CD4-positive, CD25-positive, alpha-beta regulatory T cell (primary cell): Measurements from ENCODE around the gene ADARB1. TPM values are rescaled to one million over a fixed set of nuclear protein-coding genes. Genes with fewer than 3 reads are reported as not detected.

ENCODE experiments used
- ATAC-seq, 2 donors: fragments of 150-1000 bp; cut with Tn5 transposase; one replicate each; pipeline ENCODE4 v1.10.0; 2021; ENCODE audit warnings: low read depth in 2 of 2, moderate number of reproducible peaks in 2 of 2, moderate library complexity in 1 of 2
- DNase-seq, 3 donors: peaks; one replicate each; pipeline versions ENCODE4 v3.0.0 to v3.0.0-alpha.2; 2012 to 2022; ENCODE audit warnings: mixed read lengths in 1 of 3
- H3K27ac ChIP-seq: one replicate; pipeline ENCODE4 v1.7.0; 2013; ENCODE audit warnings: mild to moderate bottlenecking, low read length; ENCODE audit not compliant: insufficient read depth, poor library complexity, severe bottlenecking
- H3K27me3 ChIP-seq: one replicate; pipeline ENCODE4 v1.7.0; 2013; ENCODE audit warnings: low read length; ENCODE audit not compliant: control insufficient read depth, insufficient read depth
- H3K36me3 ChIP-seq: one replicate; pipeline ENCODE4 v1.7.0; 2013; ENCODE audit warnings: mild to moderate bottlenecking, low read length, moderate library complexity; ENCODE audit not compliant: control insufficient read depth, insufficient read depth
- H3K4me1 ChIP-seq: 2 replicates; pipeline ENCODE4 v1.7.0; 2013; ENCODE audit warnings: mild to moderate bottlenecking, low read length; ENCODE audit not compliant: insufficient read depth, control insufficient read depth, poor library complexity, severe bottlenecking
- H3K4me3 ChIP-seq: one replicate; pipeline ENCODE4 v1.7.0; 2013; ENCODE audit warnings: low read depth, mild to moderate bottlenecking, low read length, moderate library complexity
- H3K9me3 ChIP-seq, 2 experiments: 1 replicate in 1 of 2; 2 replicates in 1 of 2; pipeline ENCODE4 v1.7.0; 2013; ENCODE audit warnings: low read length in 2 of 2, mild to moderate bottlenecking in 1 of 2, moderate library complexity in 1 of 2; ENCODE audit not compliant: control insufficient read depth in 2 of 2
- H3K27ac Mint-ChIP-seq, 3 donors: one replicate each; pipeline ENCODE4 v1.8.0; 2020 to 2022; ENCODE audit warnings: mild to moderate bottlenecking in 3 of 3, mixed read lengths in 3 of 3, moderate library complexity in 2 of 3
- H3K27me3 Mint-ChIP-seq: one replicate; pipeline ENCODE4 v1.8.0; 2022; ENCODE audit warnings: mild to moderate bottlenecking, mixed read lengths
- H3K36me3 Mint-ChIP-seq: one replicate; pipeline ENCODE4 v1.8.0; 2020; ENCODE audit warnings: mixed read lengths
- H3K4me1 Mint-ChIP-seq, 4 donors: one replicate each; pipeline ENCODE4 v1.8.0; 2020 to 2022; ENCODE audit warnings: mixed read lengths in 4 of 4, mild to moderate bottlenecking in 1 of 4
- H3K4me3 Mint-ChIP-seq, 4 donors: one replicate each; pipeline ENCODE4 v1.8.0; 2020 to 2022; ENCODE audit warnings: mild to moderate bottlenecking in 4 of 4, mixed read lengths in 4 of 4, moderate library complexity in 3 of 4
- H3K9me3 Mint-ChIP-seq, 7 donors: one replicate each; pipeline ENCODE4 v1.8.0; 2020 to 2022; ENCODE audit warnings: mixed read lengths in 7 of 7, mild to moderate bottlenecking in 3 of 7, moderate library complexity in 2 of 7
- polyA plus RNA-seq, 4 donors: library from polyadenylated mRNA; unstranded; fragments of 300-500 nt; fragmentation: Illumina TruSeq; gene quantifications; one replicate each; pipeline ENCODE4 v1.2.3, GENCODE V29; 2021
- total RNA-seq: library from RNA; stranded (reverse); gene quantifications from one replicate; pipeline ENCODE4 v1.2.3, GENCODE V29; 2022

ADARB1 gene
- total and polyA plus RNA-seq, 5 donors from 2014 or later, result 2.8 to 52.9 (median 5.6) TPM

DNA sequence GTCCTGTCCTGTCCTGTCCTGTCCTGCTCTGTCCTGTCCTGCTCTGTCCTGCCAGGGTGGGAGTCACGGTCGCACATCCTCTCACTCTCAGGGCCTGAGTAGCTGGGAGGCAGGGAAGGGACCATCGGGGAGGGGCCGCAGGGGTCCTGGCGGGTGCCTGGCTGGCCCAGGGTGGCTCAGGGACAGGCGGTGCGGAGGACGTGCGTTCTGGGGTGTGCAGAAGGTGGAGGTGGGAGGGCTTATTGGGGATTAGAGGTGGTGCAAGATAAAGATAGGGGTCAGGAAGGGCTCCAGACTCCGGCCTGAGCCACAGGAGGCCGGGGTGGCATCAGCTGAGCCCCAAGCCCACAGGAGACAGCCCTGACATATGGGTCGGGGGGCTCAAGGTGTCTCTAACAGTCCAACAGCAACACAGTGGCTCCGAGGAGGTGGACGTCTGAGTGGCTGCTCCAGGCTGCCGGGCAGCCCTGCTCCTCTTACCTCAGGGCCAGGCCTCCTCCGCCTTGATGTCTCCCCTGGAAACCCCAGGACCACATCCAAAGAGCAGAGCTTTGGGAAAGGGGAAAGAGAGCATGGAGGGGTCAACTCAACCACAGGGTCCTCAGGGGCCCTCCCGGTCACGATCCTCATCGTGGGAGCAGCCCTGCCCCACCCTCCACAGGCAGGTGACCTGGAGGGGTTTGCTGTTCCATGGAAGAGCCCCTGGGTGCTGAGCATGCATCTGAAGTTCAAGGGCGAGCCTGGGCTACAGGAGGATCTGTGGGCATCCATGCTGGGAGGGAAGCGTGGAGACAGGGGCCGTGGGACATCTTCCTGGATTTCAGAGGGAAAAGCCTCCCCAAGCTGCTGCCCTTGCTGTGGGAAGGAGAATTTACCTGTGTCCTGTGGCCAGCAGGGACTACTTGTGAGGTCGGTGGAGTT lies 39.6 kb upstream of the ADARB1 start:
- no peak for DNase-seq
- Histone ChIP-seq H3K27me3 (no peaks in the 10 kb centered on the region), H3K9me3 (peaks cover 4 to 8% of the 10 kb centered on the region in 2 experiments), H3K4me3 (no peak overlapping the region), H3K4me1 (no peaks in the 10 kb centered on the region), H3K27ac (no peak overlapping the region), H3K36me3 (no peaks in the 10 kb centered on the region)
- peaks cover 0 to 4% (median under 1%) of the 10 kb centered on the region in 4 donors for H3K4me1 Mint-ChIP-seq
- H3K27me3 Mint-ChIP-seq, result peaks cover 5% of the 10 kb centered on the region
- H3K27ac Mint-ChIP-seq, result no peak overlapping the region
- no peak overlapping the region for H3K4me3 Mint-ChIP-seq
- H3K9me3 Mint-ChIP-seq, result peaks cover 0 to 14% (median 0%) of the 10 kb centered on the region in 7 donors
- ATAC-seq, result no peak
- no peaks in the 10 kb centered on the region for H3K36me3 Mint-ChIP-seq

DNA sequence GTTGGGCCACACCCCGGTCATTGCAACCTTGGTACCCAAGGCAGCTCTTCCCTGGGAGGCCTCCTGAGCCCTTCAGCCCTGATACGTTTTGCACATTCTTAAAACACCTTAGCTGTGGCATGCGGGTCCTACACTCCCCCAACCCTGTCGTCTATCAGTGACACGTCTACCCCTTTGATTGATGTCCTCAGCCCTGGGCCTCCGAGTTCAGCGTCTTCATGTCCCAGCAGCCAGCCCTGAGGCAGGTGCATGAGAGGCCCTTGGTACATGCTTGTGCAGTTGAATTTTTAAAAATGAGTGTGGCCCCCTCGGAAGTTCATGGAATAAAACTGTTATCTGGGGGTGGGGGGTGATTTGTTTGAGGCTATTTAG lies 38.9 kb upstream of the ADARB1 start:
- Mint-ChIP-seq H3K36me3 (no peaks in the 10 kb centered on the region), H3K9me3 (peaks cover 0 to 14% (median 0%) of the 10 kb centered on the region in 7 donors), H3K27ac (no peak overlapping the region), H3K27me3 (peaks cover 3% of the 10 kb centered on the region), H3K4me3 (no peak overlapping the region), H3K4me1 (peaks cover 0 to 4% (median under 1%) of the 10 kb centered on the region in 4 donors)
- Histone ChIP-seq H3K4me1 (no peaks in the 10 kb centered on the region), H3K27me3 (no peaks in the 10 kb centered on the region), H3K9me3 (peaks cover 4 to 8% of the 10 kb centered on the region in 2 experiments), H3K36me3 (no peaks in the 10 kb centered on the region), H3K27ac (no peak overlapping the region), H3K4me3 (no peak overlapping the region)
- no peak for DNase-seq
- no peak for ATAC-seq

DNA sequence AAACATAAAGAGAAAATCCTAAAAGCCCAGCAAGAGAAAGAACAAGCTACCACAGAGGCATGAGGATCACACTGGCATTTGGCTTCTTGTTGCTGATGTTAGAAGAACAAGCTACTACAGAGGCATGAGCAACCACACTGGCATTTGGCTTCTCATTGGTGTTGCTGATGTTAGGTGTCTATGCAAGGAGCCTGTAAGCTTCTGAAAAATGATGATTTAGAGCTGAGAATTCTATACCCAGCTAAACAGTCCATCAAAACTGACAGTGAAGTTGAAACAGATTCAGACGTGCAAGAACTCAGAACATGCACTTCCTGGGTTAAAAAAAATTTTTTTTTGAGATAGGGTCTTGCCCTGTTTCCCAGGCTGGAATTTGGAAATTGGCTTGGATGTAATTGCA lies 37.8 kb upstream of the ADARB1 start:
- no peak overlapping the region for H3K4me3 ChIP-seq
- no peaks in the 10 kb centered on the region for H3K4me1 ChIP-seq
- DNase-seq (no peak), ATAC-seq (no peak)
- Mint-ChIP-seq H3K27ac (no peak overlapping the region), H3K36me3 (no peaks in the 10 kb centered on the region), H3K9me3 (peaks cover 0 to 14% (median 0%) of the 10 kb centered on the region in 7 donors), H3K27me3 (no peaks in the 10 kb centered on the region), H3K4me3 (no peak overlapping the region), H3K4me1 (peaks cover 0 to 4% (median under 1%) of the 10 kb centered on the region in 4 donors)
- H3K36me3 ChIP-seq, result no peaks in the 10 kb centered on the region
- H3K27me3 ChIP-seq, result no peaks in the 10 kb centered on the region
- H3K9me3 ChIP-seq, result peaks cover 4 to 8% of the 10 kb centered on the region in 2 experiments
- H3K27ac ChIP-seq, result no peak overlapping the region

GRCh38 chr21:45037986-45038385 lies 36.4 kb upstream of the ADARB1 start:
- DNase-seq (no peak), ATAC-seq (no peak)
- no peaks in the 10 kb centered on the region for H3K36me3 Mint-ChIP-seq
- no peak overlapping the region for H3K27ac ChIP-seq
- no peaks in the 10 kb centered on the region for H3K27me3 ChIP-seq
- no peaks in the 10 kb centered on the region for H3K27me3 Mint-ChIP-seq
- H3K4me3 Mint-ChIP-seq, result no peak overlapping the region
- H3K9me3 Mint-ChIP-seq, result peaks cover 0 to 16% (median 0%) of the 10 kb centered on the region in 7 donors
- H3K36me3 ChIP-seq, result no peaks in the 10 kb centered on the region
- H3K4me3 ChIP-seq, result no peak overlapping the region
- H3K4me1 Mint-ChIP-seq, result peaks cover 0 to 4% (median 3%) of the 10 kb centered on the region in 4 donors
- no peak overlapping the region for H3K27ac Mint-ChIP-seq
- H3K4me1 ChIP-seq, result no peaks in the 10 kb centered on the region
- H3K9me3 ChIP-seq, result peaks cover 4 to 8% of the 10 kb centered on the region in 2 experiments

- peaks cover 0 to 14% (median 0%) of the 10 kb centered on the region in 7 donors for H3K9me3 Mint-ChIP-seq
- no peak overlapping the region for H3K4me3 ChIP-seq
- H3K9me3 ChIP-seq, result peaks cover 4 to 8% of the 10 kb centered on the region in 2 experiments
- no peak for DNase-seq
- H3K27ac ChIP-seq, result no peak overlapping the region
- peaks cover 0 to 4% (median under 1%) of the 10 kb centered on the region in 4 donors for H3K4me1 Mint-ChIP-seq
- no peak overlapping the region for H3K27ac Mint-ChIP-seq
- no peaks in the 10 kb centered on the region for H3K4me1 ChIP-seq
- no peaks in the 10 kb centered on the region for H3K36me3 ChIP-seq
- ATAC-seq, result no peak
- H3K4me3 Mint-ChIP-seq, result no peak overlapping the region
- peaks cover under 1% of the 10 kb centered on the region for H3K27me3 ChIP-seq
- no peaks in the 10 kb centered on the region for H3K36me3 Mint-ChIP-seq
- H3K27me3 Mint-ChIP-seq, result no peaks in the 10 kb centered on the region
Measured at GRCh38 chr21:45039317-45040156, 34.8 kb upstream of the ADARB1 start.

DNA sequence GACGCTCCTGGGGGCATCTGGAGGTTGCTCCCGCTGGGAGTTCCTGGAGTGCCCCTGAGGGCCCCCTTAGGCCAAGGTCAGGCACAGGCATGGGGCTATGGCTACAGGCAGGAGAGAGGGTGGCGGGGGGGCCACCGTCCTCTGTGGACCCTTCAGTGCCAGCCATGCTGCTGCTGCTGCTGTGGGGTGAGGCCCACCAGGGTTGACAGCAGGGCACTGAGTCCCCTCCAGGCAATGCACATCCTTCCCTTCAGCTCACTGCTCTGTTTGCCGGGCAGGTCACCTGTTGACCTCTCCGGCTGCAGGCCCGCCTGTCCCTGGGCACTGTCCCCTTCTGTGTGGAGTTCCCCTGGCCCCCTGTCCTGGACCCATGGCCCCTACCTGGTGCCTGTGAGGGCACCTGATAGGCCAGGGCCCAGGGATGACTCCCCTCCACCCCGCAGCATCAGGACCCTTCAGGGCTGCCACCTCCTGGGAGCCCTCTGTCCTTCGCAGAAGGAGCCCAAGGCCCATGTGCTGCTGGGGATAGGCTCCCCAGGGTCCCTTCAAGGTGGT lies 34.1 kb upstream of the ADARB1 start:
- Mint-ChIP-seq H3K36me3 (no peaks in the 10 kb centered on the region), H3K27me3 (no peaks in the 10 kb centered on the region), H3K4me3 (no peak overlapping the region), H3K4me1 (peaks cover 0 to 4% (median under 1%) of the 10 kb centered on the region in 4 donors), H3K9me3 (peaks cover 0 to 14% (median 2%) of the 10 kb centered on the region in 7 donors), H3K27ac (no peak overlapping the region)
- Histone ChIP-seq H3K27ac (no peak overlapping the region), H3K27me3 (peaks cover 4% of the 10 kb centered on the region), H3K4me1 (no peaks in the 10 kb centered on the region), H3K4me3 (no peak overlapping the region), H3K36me3 (no peaks in the 10 kb centered on the region), H3K9me3 (peaks cover 4 to 8% of the 10 kb centered on the region in 2 experiments)
- DNase-seq (no peak), ATAC-seq (no peak)

DNA sequence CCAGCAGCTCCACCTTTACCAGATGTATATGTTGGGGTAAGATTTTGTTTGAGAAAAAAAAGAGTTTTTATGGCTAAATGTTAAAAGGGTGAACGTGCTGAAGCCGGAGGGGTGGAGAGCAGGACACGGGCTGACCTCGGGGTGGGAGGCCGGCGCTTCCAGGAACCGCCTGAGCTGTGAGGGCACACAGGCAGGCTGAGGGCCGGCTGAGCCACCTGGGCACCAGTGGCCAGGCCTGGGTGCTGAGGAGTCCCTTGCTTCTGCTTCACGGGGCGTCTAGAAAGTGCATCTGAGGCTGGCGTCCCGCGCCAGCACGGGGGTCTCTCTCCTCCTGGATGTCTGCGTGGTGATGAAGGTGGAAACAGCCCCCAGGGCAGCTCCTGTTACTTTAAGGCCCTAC lies 33.6 kb upstream of the ADARB1 start:
- Histone ChIP-seq H3K27ac (no peak overlapping the region), H3K9me3 (peaks cover 4 to 8% of the 10 kb centered on the region in 2 experiments), H3K27me3 (peaks cover 4% of the 10 kb centered on the region), H3K4me1 (no peaks in the 10 kb centered on the region), H3K36me3 (no peaks in the 10 kb centered on the region), H3K4me3 (no peak overlapping the region)
- H3K36me3 Mint-ChIP-seq, result no peaks in the 10 kb centered on the region
- ATAC-seq (no peak), DNase-seq (no peak)
- peaks cover 0 to 4% (median under 1%) of the 10 kb centered on the region in 4 donors for H3K4me1 Mint-ChIP-seq
- no peak overlapping the region for H3K27ac Mint-ChIP-seq
- H3K4me3 Mint-ChIP-seq, result no peak overlapping the region
- peaks cover 4% of the 10 kb centered on the region for H3K27me3 Mint-ChIP-seq
- peaks cover 0 to 13% (median 3%) of the 10 kb centered on the region in 7 donors for H3K9me3 Mint-ChIP-seq
